Measurements from ENCODE around the gene C9orf152.
A peak's percentile ranks its signal among the peaks of the same experiment; 100 is the strongest.

C9orf152 gene

GRCh38 chr9:110228321-110228720 lies 20.4 kb upstream of the C9orf152 start:
- Histone ChIP-seq H3K4me2 (ENCODE audit: low read length) (no peak overlapping the region), H3K9me3 (ENCODE audit: insufficient read depth, low read length) (no peaks in the 10 kb centered on the region), H3K27me3 (ENCODE audit: low read depth, low read length) (no peaks in the 10 kb centered on the region), H3K36me3 (replicated peaks; ENCODE audit: low read depth, low read length) (no peaks in the 10 kb centered on the region), H4K20me1 (ENCODE audit: insufficient read depth, low read length) (no peaks in the 10 kb centered on the region), H3K4me3 (ENCODE audit: low read length) (no peak overlapping the region), H3K27ac (ENCODE audit: low read length) (no peak overlapping the region), H2AFZ (ENCODE audit: low read depth, low read length) (no peak overlapping the region), H3K79me2 (ENCODE audit: low read length) (no peaks in the 10 kb centered on the region), H3K4me1 (ENCODE audit: low read length) (no peaks in the 10 kb centered on the region), H3K9ac (ENCODE audit: low read length) (no peak overlapping the region)
- TF ChIP-seq EZH2phosphoT487 (IDR thresholded peaks at IDR 0.05; ENCODE audit: low read depth), result no peak
- TF ChIP-seq, protein P1, sequence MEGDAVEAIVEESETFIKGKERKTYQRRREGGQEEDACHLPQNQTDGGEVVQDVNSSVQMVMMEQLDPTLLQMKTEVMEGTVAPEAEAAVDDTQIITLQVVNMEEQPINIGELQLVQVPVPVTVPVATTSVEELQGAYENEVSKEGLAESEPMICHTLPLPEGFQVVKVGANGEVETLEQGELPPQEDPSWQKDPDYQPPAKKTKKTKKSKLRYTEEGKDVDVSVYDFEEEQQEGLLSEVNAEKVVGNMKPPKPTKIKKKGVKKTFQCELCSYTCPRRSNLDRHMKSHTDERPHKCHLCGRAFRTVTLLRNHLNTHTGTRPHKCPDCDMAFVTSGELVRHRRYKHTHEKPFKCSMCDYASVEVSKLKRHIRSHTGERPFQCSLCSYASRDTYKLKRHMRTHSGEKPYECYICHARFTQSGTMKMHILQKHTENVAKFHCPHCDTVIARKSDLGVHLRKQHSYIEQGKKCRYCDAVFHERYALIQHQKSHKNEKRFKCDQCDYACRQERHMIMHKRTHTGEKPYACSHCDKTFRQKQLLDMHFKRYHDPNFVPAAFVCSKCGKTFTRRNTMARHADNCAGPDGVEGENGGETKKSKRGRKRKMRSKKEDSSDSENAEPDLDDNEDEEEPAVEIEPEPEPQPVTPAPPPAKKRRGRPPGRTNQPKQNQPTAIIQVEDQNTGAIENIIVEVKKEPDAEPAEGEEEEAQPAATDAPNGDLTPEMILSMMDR (IDR thresholded peaks at IDR 0.05; ENCODE audit: low read depth, low read length), result no peak

DNA sequence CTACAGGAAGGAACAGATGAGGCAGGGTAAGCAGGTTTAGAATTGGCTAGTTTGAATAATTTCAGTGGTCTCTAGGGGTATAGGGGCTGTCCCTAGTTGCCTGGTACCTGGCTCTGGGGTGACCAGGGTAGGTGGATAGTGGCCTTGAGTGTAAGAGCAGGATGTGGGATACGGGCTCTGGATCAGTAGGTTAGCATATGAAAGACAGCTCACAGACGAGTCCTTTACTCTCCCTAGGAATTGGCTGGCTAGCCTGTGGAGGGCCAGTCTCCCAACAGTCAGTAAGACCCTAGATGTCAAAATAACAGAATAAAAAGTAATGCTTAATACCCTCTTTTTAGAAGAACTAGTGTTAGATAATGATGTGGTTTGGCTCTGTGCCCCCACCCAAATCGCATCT lies 16.6 kb upstream of the C9orf152 start:
- Histone ChIP-seq H3K27me3 (ENCODE audit: low read depth, low read length) (no peaks in the 10 kb centered on the region), H2AFZ (ENCODE audit: low read depth, low read length) (no peak overlapping the region), H3K36me3 (replicated peaks; ENCODE audit: low read depth, low read length) (no peaks in the 10 kb centered on the region), H3K4me1 (ENCODE audit: low read length) (no peaks in the 10 kb centered on the region), H3K4me2 (ENCODE audit: low read length) (no peak overlapping the region), H4K20me1 (ENCODE audit: insufficient read depth, low read length) (no peaks in the 10 kb centered on the region), H3K4me3 (ENCODE audit: low read length) (no peak overlapping the region), H3K27ac (ENCODE audit: low read length) (no peak overlapping the region), H3K79me2 (ENCODE audit: low read length) (no peaks in the 10 kb centered on the region), H3K9me3 (ENCODE audit: insufficient read depth, low read length) (no peaks in the 10 kb centered on the region), H3K9ac (ENCODE audit: low read length) (no peak overlapping the region)
- TF ChIP-seq, protein P1 (IDR thresholded peaks at IDR 0.05; ENCODE audit: low read depth, low read length), result no peak
- no peak for TF ChIP-seq EZH2phosphoT487 (IDR thresholded peaks at IDR 0.05; ENCODE audit: low read depth)

DNA sequence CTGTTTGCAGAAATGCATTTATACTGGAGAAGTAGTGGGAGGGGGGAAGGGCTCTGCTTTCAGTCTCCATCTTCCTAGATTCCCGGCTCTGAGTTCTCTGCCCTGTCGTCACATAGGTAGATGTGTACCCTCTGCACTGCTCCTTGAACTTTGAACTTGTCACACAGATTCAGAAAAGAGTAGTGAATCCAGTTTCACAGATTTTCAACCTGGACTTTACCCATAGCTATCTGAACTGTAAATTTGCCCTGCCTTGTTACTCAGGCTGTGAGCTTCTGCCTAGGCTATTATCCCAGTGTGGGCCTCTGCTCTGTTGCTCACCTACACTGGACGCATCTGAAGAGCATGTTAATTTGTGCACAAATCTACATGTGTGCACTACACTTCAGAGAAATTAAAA lies 12.8 kb upstream of the C9orf152 start:
- Histone ChIP-seq H3K36me3 (replicated peaks; ENCODE audit: low read depth, low read length) (no peaks in the 10 kb centered on the region), H3K27me3 (ENCODE audit: low read depth, low read length) (peaks cover 6% of the 10 kb centered on the region), H3K4me2 (ENCODE audit: low read length) (no peak overlapping the region), H3K4me1 (ENCODE audit: low read length) (peaks cover 2% of the 10 kb centered on the region; the same call in 1 of the 2 replicates), H3K27ac (ENCODE audit: low read length) (no peak overlapping the region), H3K4me3 (ENCODE audit: low read length) (no peak overlapping the region), H4K20me1 (ENCODE audit: insufficient read depth, low read length) (no peaks in the 10 kb centered on the region), H3K9me3 (ENCODE audit: insufficient read depth, low read length) (no peaks in the 10 kb centered on the region), H3K79me2 (ENCODE audit: low read length) (no peaks in the 10 kb centered on the region), H2AFZ (ENCODE audit: low read depth, low read length) (no peak overlapping the region), H3K9ac (ENCODE audit: low read length) (no peak overlapping the region)
- TF ChIP-seq, protein P1 (IDR thresholded peaks at IDR 0.05; ENCODE audit: low read depth, low read length), result no peak
- no peak for TF ChIP-seq EZH2phosphoT487 (IDR thresholded peaks at IDR 0.05; ENCODE audit: low read depth)

- H3K4me2 ChIP-seq (ENCODE audit: low read length), result peak overlapping the region; percentile 62
- peaks cover 8% of the 10 kb centered on the region for H3K27me3 ChIP-seq (ENCODE audit: low read depth, low read length)
- H3K79me2 ChIP-seq (ENCODE audit: low read length), result no peaks in the 10 kb centered on the region
- 0 out of 2 replicates have a peak overlapping the region, but pooled peaks have one; percentile 25 for H3K9ac ChIP-seq (ENCODE audit: low read length)
- no peak overlapping the region; the same call in 1 of the 2 replicates for H2AFZ ChIP-seq (ENCODE audit: low read depth, low read length)
- TF ChIP-seq, protein P1 (IDR thresholded peaks at IDR 0.05; ENCODE audit: low read depth, low read length), result peak; percentile 77
- no peak for TF ChIP-seq EZH2phosphoT487 (IDR thresholded peaks at IDR 0.05; ENCODE audit: low read depth)
- peak overlapping the region; percentile 40 for H3K4me3 ChIP-seq (ENCODE audit: low read length)
- H3K4me1 ChIP-seq (ENCODE audit: low read length), result peaks cover 2% of the 10 kb centered on the region; the same call in 1 of the 2 replicates
- no peaks in the 10 kb centered on the region for H3K9me3 ChIP-seq (ENCODE audit: insufficient read depth, low read length)
- H3K27ac ChIP-seq (ENCODE audit: low read length), result no peak overlapping the region
- H4K20me1 ChIP-seq (ENCODE audit: insufficient read depth, low read length), result no peaks in the 10 kb centered on the region
- no peaks in the 10 kb centered on the region for H3K36me3 ChIP-seq (replicated peaks; ENCODE audit: low read depth, low read length)
Observed at GRCh38 chr9:110217656-110218099, 9.7 kb upstream of the C9orf152 start.

All from OCI-LY3 (cell line).